MCF 10A (cell line): ENCODE results near the gene CPED1. TPM values are rescaled to one million over a fixed set of nuclear protein-coding genes. Genes with fewer than 3 reads are reported as not detected.
"Not testable (repeated sequence)": the region's sequence is repeated elsewhere in the genome, so short reads cannot be mapped to it uniquely, and the experiment has no call there.

Experiments used
- BruUV-seq: library from RNA; stranded (reverse); fragments of 400-500 nt; replicated peaks from 2 replicates; lab custom pipeline; 2021; lab: Mats Ljungman, UMichigan
- CTCF ChIA-PET: fragments of 300-600 bp; sonication (Branson Sonifier 250); formaldehyde crosslinking; extraction: SDS; loops from one replicate; lab custom pipeline; 2021; ENCODE audit warnings: antibody characterized with exemption, inconsistent platforms; lab: Yijun Ruan, JAX
- POLR2A ChIA-PET: fragments of 300-600, 350-650 bp; sonication (Branson Sonifier 250); formaldehyde crosslinking; extraction: SDS; loops from one replicate; lab custom pipeline; 2020; ENCODE audit warnings: antibody characterized with exemption, inconsistent platforms; lab: Yijun Ruan, JAX
- DNase-seq: peaks from one replicate; pipeline ENCODE4 v3.0.0-alpha.2; 2018; ENCODE audit not compliant: unreplicated experiment
- H3K27ac Mint-ChIP-seq: one replicate; pipeline ENCODE4 v1.8.0; 2022; ENCODE audit warnings: mild to moderate bottlenecking, low read depth, mixed read lengths; ENCODE audit not compliant: unreplicated experiment
- H3K27me3 Mint-ChIP-seq: one replicate; pipeline ENCODE4 v1.8.0; 2022; ENCODE audit warnings: mixed read lengths; ENCODE audit not compliant: insufficient read depth, unreplicated experiment
- H3K36me3 Mint-ChIP-seq: one replicate; pipeline ENCODE4 v1.8.0; 2022; ENCODE audit warnings: mild to moderate bottlenecking, moderate library complexity, mixed read lengths; ENCODE audit not compliant: insufficient read depth, unreplicated experiment
- H3K4me1 Mint-ChIP-seq: one replicate; pipeline ENCODE4 v1.8.0; 2022; ENCODE audit warnings: mixed read lengths; ENCODE audit not compliant: insufficient read depth, unreplicated experiment
- H3K4me3 Mint-ChIP-seq: one replicate; pipeline ENCODE4 v1.8.0; 2022; ENCODE audit warnings: mild to moderate bottlenecking, moderate library complexity, mixed read lengths; ENCODE audit not compliant: unreplicated experiment
- H3K9me3 Mint-ChIP-seq: one replicate; pipeline ENCODE4 v1.8.0; 2022; ENCODE audit warnings: mixed read lengths; ENCODE audit not compliant: unreplicated experiment
- CTCF ChIP-seq: fragments of 200-600 bp; IDR thresholded peaks from one replicate; pipeline ENCODE4 v1.8.0; 2022; ENCODE audit warnings: antibody characterized with exemption, mild to moderate bottlenecking; ENCODE audit not compliant: unreplicated experiment
- intact Hi-C: fragments of 100-400 bp; cut with micrococcal nuclease; formaldehyde crosslinking; loops from 2 replicates; pipeline ENCODE4 v1.14.1; 2022
- total RNA-seq: library from RNA; stranded (reverse); gene quantifications from 2 replicates; pipeline ENCODE4 v1.2.3, GENCODE V29; 2022

Gene CPED1
- total RNA-seq, 1 experiment from 2014 or later = not detected

GRCh38 chr7:121032645-121033460 is 44.3 kb downstream of the CPED1 start:
- POLR2A ChIA-PET = no interaction called here
- CTCF ChIA-PET = no interaction called here
- Mint-ChIP-seq H3K27me3 (peaks cover 54% of the 10 kb centered on the region), H3K9me3 (no peaks in the 10 kb centered on the region), H3K4me3 (no peak overlapping the region), H3K4me1 (no peaks in the 10 kb centered on the region), H3K27ac (no peak overlapping the region), H3K36me3 (no peaks in the 10 kb centered on the region)
- BruUV-seq = no TSS peak
- TF ChIP-seq CTCF = no peak
- DNase-seq = peak; percentile 58
- intact Hi-C loops = no loop called here

- ChIA-PET POLR2A (no interaction called here), CTCF (interaction anchor here (0.6 kb wide), 1 partner anchor 98 kb away, joined by 3 read pairs; no protein-coding TSS in a partner anchor)
- Mint-ChIP-seq H3K4me1 (no peaks in the 10 kb centered on the region), H3K9me3 (no peaks in the 10 kb centered on the region), H3K4me3 (no peak overlapping the region), H3K27me3 (peaks cover 69% of the 10 kb centered on the region), H3K27ac (no peak overlapping the region), H3K36me3 (no peaks in the 10 kb centered on the region)
- no peak for DNase-seq
- intact Hi-C loops = no loop called here
- TF ChIP-seq CTCF = no peak
- BruUV-seq = no TSS peak
These were observed 46.4 kb downstream of the CPED1 start for GRCh38 chr7:121034929-121035328.

DNA sequence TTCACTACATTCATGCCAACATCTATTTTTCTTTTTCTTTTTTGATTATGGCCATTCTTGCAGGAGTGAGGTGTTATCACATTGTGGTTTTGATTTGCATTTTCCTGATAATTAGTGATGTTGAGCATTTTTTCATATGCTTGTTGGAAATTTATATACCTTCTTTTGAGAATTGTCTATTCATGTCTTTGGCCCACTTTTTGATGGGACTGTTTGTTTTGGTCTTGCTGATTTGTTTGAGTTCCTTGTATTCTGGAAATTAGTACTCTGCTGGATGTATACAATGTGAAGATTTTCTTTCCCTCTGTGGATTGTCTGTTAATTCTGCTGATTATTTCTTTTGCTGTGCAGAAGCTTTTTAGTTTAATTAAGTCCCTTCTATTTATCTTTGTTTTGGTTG is 48.3 kb downstream of the CPED1 start:
- H3K4me3 Mint-ChIP-seq, BruUV-seq, H3K4me1 Mint-ChIP-seq, intact Hi-C loops, DNase-seq, POLR2A ChIA-PET, H3K9me3 Mint-ChIP-seq, H3K27ac Mint-ChIP-seq, CTCF ChIA-PET, H3K36me3 Mint-ChIP-seq: not testable (repeated sequence)
- peaks cover 69% of the 10 kb centered on the region for H3K27me3 Mint-ChIP-seq

GRCh38 chr7:121037329-121037728 is 48.8 kb downstream of the CPED1 start:
- intact Hi-C loops = not testable (repeated sequence)

DNA sequence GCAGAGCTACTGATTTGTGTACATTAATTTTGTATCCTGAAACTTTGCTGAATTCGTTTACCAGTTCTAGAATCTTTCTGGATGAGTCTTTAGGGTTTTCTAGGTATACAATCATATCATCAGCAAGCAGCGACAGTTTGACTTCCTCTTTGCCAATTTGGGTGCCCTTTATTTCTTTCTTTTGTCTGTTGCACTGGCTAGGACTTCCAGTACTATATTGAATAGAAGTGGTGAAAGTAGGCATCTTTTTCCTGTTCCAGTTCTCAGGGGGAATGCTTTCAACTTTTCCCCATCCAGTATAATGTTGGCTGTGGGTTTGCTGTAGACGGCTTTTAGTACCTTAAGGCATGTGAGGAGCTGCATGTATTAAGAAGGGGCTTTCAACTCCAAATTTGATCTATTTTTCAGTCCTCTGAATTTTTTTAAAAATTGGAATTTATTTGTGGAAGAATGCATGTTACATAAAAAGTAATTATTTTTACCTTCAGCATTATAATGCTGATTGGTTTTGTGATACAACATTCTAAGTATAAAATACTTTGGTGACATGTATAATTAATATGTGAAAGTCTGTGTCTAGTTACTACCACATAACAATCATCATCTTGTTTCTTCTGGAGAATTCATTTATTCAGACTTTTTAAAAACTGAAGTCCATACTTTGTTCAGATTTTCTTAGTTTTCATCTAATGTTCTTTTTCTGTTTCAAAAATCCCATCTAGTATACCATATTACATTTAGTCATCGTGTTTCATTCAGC is 49.6 kb downstream of the CPED1 start:
- POLR2A ChIA-PET = interaction anchor here (0.7 kb wide), 1 partner anchor 66 kb away, joined by 3 read pairs; no protein-coding TSS in a partner anchor
- no peak overlapping the region for H3K27ac Mint-ChIP-seq
- TF ChIP-seq CTCF = no peak
- H3K27me3 Mint-ChIP-seq = peaks cover 57% of the 10 kb centered on the region
- BruUV-seq = no TSS peak
- no peaks in the 10 kb centered on the region for H3K9me3 Mint-ChIP-seq
- CTCF ChIA-PET = no interaction called here
- intact Hi-C loops = no loop called here
- no peak overlapping the region for H3K4me3 Mint-ChIP-seq
- H3K4me1 Mint-ChIP-seq = no peaks in the 10 kb centered on the region
- no peaks in the 10 kb centered on the region for H3K36me3 Mint-ChIP-seq
- no peak for DNase-seq

More at GRCh38 chr7:121037329-121037728, 48.8 kb downstream of the CPED1 start:
- H3K4me3 Mint-ChIP-seq, CTCF ChIA-PET, BruUV-seq, H3K36me3 Mint-ChIP-seq, DNase-seq, H3K9me3 Mint-ChIP-seq, H3K27ac Mint-ChIP-seq, H3K4me1 Mint-ChIP-seq: not testable (repeated sequence)
- H3K27me3 Mint-ChIP-seq = peaks cover 65% of the 10 kb centered on the region
- POLR2A ChIA-PET = interaction anchor here (0.7 kb wide), 1 partner anchor 67 kb away, joined by 3 read pairs; no protein-coding TSS in a partner anchor
